Type B pancreatic cell (in vitro differentiated cells): ENCODE measurements around the gene EIF4G1. TPM values are rescaled to one million over a fixed set of nuclear protein-coding genes. Genes with fewer than 3 reads are reported as not detected.

Experiments
- DNase-seq: peaks from one replicate; pipeline ENCODE4 v3.0.0; 2021; ENCODE audit warnings: mixed read lengths; ENCODE audit not compliant: unreplicated experiment; ENCODE audit errors: extremely low spot score
- H3K27ac Mint-ChIP-seq: 2 replicates; pipeline ENCODE4 v1.8.0; 2021; ENCODE audit warnings: mild to moderate bottlenecking, mixed read lengths
- H3K27me3 Mint-ChIP-seq: 2 replicates; pipeline ENCODE4 v1.8.0; 2021; ENCODE audit warnings: mixed read lengths
- H3K36me3 Mint-ChIP-seq: 2 replicates; pipeline ENCODE4 v1.8.0; 2021; ENCODE audit warnings: mixed read lengths
- H3K4me1 Mint-ChIP-seq: one replicate; pipeline ENCODE4 v1.8.0; 2021; ENCODE audit warnings: mixed read lengths; ENCODE audit not compliant: unreplicated experiment
- H3K4me3 Mint-ChIP-seq: 2 replicates; pipeline ENCODE4 v1.8.0; 2021; ENCODE audit warnings: mild to moderate bottlenecking, mixed read lengths
- H3K9me3 Mint-ChIP-seq: 2 replicates; pipeline ENCODE4 v1.8.0; 2021; ENCODE audit warnings: mixed read lengths
- total RNA-seq: library from RNA; stranded (reverse); gene quantifications from 2 replicates; pipeline ENCODE4 v1.2.1, GENCODE V29; 2021; ENCODE audit warnings: low replicate concordance
- TF ChIP-seq, protein P1 (sequence below): fragments of 200-600 bp; sonication (generic); conservative IDR thresholded peaks from 2 replicates; pipeline ENCODE4 v1.5.0; 2021; ENCODE audit warnings: antibody characterized with exemption, mild to moderate bottlenecking

The EIF4G1 gene
- total RNA-seq, 1 donor from 2014 or later, result 371 TPM

DNA sequence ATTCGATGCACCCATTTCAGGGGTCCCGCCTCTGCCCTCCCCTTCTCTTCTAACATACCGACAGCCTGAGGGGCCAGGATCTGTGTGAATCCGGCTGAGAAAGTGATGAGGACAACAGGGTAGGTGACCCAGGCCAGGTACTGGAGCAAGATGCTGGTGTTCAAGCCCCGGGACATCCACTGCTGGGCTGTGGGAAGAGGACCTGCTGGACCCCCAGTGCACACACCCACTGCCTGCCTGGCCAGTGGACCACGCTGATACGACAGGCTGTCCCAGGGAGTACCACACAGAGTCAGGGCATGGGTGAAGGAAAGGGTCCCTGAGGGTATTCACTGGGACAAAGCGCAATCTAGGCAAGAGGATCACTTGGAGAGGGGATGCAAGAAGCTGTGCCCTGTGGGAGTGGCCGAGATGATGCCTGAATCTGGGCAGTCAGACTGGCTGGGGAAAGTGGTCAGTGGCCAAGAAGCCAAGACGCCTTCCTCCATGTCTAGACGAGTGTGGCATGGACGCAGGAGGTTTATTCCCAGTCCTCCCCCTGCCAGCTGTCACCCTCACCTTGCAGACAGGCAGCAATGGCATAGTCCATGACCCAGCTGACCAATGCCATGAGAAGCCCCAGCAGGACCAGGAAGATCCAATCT, 43.8 kb downstream of the EIF4G1 start:
- Mint-ChIP-seq H3K9me3 (no peaks in the 10 kb centered on the region), H3K27ac (no peak overlapping the region), H3K27me3 (no peaks in the 10 kb centered on the region), H3K4me1 (peaks cover 7% of the 10 kb centered on the region), H3K36me3 (peaks cover 9% of the 10 kb centered on the region), H3K4me3 (peak overlapping the region; percentile 63)
- TF ChIP-seq, protein P1, sequence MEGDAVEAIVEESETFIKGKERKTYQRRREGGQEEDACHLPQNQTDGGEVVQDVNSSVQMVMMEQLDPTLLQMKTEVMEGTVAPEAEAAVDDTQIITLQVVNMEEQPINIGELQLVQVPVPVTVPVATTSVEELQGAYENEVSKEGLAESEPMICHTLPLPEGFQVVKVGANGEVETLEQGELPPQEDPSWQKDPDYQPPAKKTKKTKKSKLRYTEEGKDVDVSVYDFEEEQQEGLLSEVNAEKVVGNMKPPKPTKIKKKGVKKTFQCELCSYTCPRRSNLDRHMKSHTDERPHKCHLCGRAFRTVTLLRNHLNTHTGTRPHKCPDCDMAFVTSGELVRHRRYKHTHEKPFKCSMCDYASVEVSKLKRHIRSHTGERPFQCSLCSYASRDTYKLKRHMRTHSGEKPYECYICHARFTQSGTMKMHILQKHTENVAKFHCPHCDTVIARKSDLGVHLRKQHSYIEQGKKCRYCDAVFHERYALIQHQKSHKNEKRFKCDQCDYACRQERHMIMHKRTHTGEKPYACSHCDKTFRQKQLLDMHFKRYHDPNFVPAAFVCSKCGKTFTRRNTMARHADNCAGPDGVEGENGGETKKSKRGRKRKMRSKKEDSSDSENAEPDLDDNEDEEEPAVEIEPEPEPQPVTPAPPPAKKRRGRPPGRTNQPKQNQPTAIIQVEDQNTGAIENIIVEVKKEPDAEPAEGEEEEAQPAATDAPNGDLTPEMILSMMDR, result no peak
- DNase-seq, result no peak

DNA sequence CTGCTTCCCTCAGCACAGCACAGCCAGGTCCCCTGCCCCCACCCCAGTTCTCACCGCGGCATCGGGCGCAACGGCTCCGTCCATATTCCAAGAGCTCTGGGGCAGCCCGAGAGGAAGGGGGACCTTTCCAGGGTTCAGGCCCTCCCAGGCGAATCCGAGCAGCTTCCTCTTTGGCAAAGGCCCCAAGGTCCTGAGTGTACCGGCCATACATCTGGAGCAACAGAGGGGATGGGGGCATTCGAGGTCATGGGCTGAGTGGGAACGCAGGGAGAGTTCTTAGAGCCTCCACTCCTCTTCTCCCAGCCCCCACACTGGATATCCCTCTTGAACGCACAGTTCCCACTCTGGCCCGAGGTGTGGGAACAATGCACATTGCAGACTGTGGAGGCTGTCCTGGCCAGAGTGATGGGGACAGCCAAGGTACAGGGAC, 44.5 kb downstream of the EIF4G1 start:
- H3K4me3 Mint-ChIP-seq, result peak overlapping the region; percentile 63
- TF ChIP-seq, protein P1, result no peak

DNA sequence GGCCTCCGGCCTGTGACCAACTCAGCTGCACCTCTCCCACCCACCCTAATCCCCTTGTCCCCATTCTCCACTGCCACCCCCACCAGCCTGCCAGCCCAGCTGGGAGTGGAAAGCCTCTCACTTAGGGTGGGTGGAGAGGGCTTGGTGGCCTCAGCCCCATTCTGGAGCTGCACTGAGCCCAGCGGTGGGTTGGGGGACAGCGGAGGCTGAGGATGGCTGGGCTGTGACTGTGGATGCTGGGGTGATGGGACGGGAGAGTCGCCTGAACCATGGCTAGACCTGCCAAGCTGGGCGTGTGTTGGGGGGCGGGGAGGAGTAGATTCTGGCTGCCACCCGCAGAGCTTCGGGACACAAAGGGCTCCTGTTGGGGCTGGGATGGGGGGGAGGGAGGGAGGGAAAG, 45.2 kb downstream of the EIF4G1 start:
- Mint-ChIP-seq H3K27ac (peak overlapping the region; percentile 80), H3K36me3 (peaks cover 12% of the 10 kb centered on the region), H3K4me3 (peak overlapping the region; percentile 94), H3K4me1 (peaks cover 10% of the 10 kb centered on the region), H3K9me3 (no peaks in the 10 kb centered on the region), H3K27me3 (no peaks in the 10 kb centered on the region)
- TF ChIP-seq, protein P1, result no peak
- DNase-seq, result no peak

More for the DNA sequence above, 44.5 kb downstream of the EIF4G1 start:
- H3K4me1 Mint-ChIP-seq, result peaks cover 7% of the 10 kb centered on the region
- no peaks in the 10 kb centered on the region for H3K27me3 Mint-ChIP-seq
- H3K27ac Mint-ChIP-seq, result no peak overlapping the region
- no peaks in the 10 kb centered on the region for H3K9me3 Mint-ChIP-seq
- no peak for DNase-seq
- H3K36me3 Mint-ChIP-seq, result peaks cover 9% of the 10 kb centered on the region

DNA sequence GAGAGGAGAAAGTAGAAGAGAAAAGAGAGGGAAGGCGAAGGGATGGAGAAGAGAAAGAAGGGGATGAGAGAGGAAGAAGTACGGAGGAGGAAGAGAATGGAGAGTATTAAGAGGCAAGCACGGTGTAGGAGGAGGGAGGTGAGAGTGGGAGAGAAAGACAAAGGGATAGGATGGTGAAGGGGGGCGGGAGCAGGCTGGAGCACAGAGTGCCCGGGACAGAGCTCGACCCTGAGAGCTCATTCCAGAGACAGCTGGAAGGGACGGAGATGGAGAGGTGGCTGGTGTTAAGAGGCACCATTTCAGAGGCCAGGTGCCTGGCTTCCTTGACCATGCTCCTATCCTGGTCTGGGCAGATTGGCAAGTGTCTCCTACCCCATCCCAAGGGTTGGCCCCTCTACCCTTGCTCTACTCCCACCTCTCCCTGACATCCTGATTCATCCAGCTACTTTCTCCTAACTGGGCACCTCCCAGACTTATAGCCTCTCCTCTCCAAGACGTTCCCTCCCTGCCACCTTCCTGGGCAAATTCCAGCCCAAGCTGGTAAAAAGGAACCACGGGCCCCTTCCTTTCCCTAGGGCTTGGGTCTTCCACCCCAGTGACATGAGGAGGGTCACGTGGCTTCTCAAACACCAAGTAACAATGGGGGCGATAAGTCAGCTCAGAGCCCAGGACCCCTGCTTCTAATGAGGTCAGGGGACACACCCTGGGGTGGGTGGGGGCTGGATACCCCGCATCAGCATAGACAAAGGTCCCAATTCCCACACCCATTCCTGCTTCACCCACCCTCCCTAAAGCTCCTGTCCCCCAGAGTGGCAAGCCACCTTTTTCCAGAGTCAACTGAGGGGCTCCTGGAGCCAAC, 45.9 kb downstream of the EIF4G1 start:
- Mint-ChIP-seq H3K36me3 (peaks cover 16% of the 10 kb centered on the region), H3K4me1 (peaks cover 17% of the 10 kb centered on the region), H3K27ac (peak overlapping the region; percentile 80), H3K4me3 (peak overlapping the region; percentile 94), H3K27me3 (no peaks in the 10 kb centered on the region), H3K9me3 (no peaks in the 10 kb centered on the region)
- TF ChIP-seq, protein P1, result no peak
- no peak for DNase-seq

DNA sequence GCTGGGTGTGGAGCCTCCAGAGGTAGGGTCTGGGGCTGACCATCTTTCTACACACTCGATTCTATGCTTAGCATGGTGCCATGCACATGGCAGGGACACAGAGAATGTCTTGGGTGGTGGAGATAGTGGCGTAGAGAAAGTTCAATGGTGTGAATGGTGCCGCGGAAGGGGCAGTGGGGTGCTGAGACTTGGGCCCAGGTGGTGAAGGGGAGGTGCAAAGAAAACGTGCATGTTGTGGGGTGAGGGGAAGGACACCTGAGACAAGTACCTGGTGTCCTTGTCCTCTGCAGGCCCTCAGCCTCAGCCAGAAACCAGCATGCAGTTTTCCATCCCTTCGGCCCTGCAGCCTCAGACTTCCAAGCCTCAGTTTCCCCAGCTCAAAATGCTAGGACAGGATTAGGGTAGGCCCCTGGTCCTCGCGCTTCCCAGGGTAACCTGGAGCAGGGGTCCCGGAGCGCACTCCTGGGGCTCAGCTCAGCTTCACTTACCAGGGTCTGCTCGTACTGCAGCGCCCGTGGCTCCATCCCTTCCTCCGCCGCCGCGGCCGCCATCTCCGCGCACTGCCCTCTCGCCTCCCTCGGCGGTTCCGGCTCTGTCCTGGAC, 46.6 kb downstream of the EIF4G1 start:
- no peaks in the 10 kb centered on the region for H3K27me3 Mint-ChIP-seq
- H3K27ac Mint-ChIP-seq, result peak overlapping the region; percentile 80
- no peak for DNase-seq

More for the DNA sequence above, 46.6 kb downstream of the EIF4G1 start:
- peak overlapping the region; percentile 94 for H3K4me3 Mint-ChIP-seq
- TF ChIP-seq, protein P1, result no peak
- H3K9me3 Mint-ChIP-seq, result no peaks in the 10 kb centered on the region
- H3K4me1 Mint-ChIP-seq, result peaks cover 17% of the 10 kb centered on the region
- peaks cover 15% of the 10 kb centered on the region for H3K36me3 Mint-ChIP-seq
